Left lung (tissue), 10 donors: ENCODE results near the gene HTD2. TPM values are rescaled to one million over a fixed set of nuclear protein-coding genes. Genes with fewer than 3 reads are reported as not detected.
"Not testable (repeated sequence)": the region's sequence is repeated elsewhere in the genome, so short reads cannot be mapped to it uniquely, and the experiment has no call there.

Experiments used
- ATAC-seq: fragments of 200-7000 bp; cut with Tn5 transposase; one replicate; pipeline ENCODE4 v1.9.1; 2020; ENCODE audit warnings: moderate library complexity
- DNase-seq, 4 donors: peaks; one replicate each; pipeline ENCODE4 v3.0.0-alpha.2; 2013 to 2020
- H3K27ac ChIP-seq, 2 donors: fragments of 200-600 bp; sonication (generic) in 1 of 2; one replicate each; pipeline versions ENCODE4 v1.5.0 to v1.8.0; 2020 to 2021
- H3K27me3 ChIP-seq, 2 donors: fragments of 200-600 bp; sonication (generic) in 1 of 2; one replicate each; pipeline versions ENCODE4 v1.5.0 to v1.8.0; 2020 to 2021
- H3K36me3 ChIP-seq, 2 donors: fragments of 200-600 bp; sonication (generic) in 1 of 2; one replicate each; pipeline versions ENCODE4 v1.5.0 to v1.8.0; 2020 to 2021
- H3K4me1 ChIP-seq, 2 donors: fragments of 200-600 bp; one replicate each; pipeline ENCODE4 v1.8.0; 2021
- H3K4me3 ChIP-seq, 2 donors: fragments of 200-600 bp; sonication (generic) in 1 of 2; one replicate each; pipeline versions ENCODE4 v1.5.0 to v1.8.0; 2020 to 2021; ENCODE audit warnings: mild to moderate bottlenecking in 1 of 2
- H3K9me3 ChIP-seq, 2 donors: fragments of 200-600 bp; sonication (generic) in 1 of 2; one replicate each; pipeline versions ENCODE4 v1.5.0 to v1.8.0; 2020 to 2021
- intact Hi-C, 2 donors: fragments of 100-400 bp; cut with DNase I; formaldehyde crosslinking; loops; one replicate each; pipeline versions ENCODE4 v1.11.2 to v1.14.2; 2022
- polyA plus RNA-seq, 6 donors: library from polyadenylated mRNA; unstranded; fragments of 120-200 nt; gene quantifications; one replicate each; pipeline ENCODE4 v1.2.1, GENCODE V29; 2013; ENCODE audit not compliant: insufficient read length in 6 of 6
- total RNA-seq, 2 donors: library from RNA; stranded (reverse); fragmentation: NEBNext Ultra II Directional; extraction: Animal tissue kit (Norgen Biotek cat#: 25700); gene quantifications; one replicate each; pipeline ENCODE4 v1.2.1, GENCODE V29; 2021
- TF ChIP-seq, protein P1 (sequence below), 2 donors: fragments of 200-600 bp; sonication (generic) in 1 of 2; IDR thresholded peaks; one replicate each; pipeline versions ENCODE4 v1.5.0 to v1.8.0; 2021; ENCODE audit warnings: antibody characterized with exemption in 2 of 2
- donor health status: DM: no; HTN: yes; CAD: no.
- donor health status: DM: no; HTN: no; CAD: no.

Gene HTD2
- total and polyA plus RNA-seq, 8 donors: 7.6 to 14.0 (median 11.9) TPM

DNA sequence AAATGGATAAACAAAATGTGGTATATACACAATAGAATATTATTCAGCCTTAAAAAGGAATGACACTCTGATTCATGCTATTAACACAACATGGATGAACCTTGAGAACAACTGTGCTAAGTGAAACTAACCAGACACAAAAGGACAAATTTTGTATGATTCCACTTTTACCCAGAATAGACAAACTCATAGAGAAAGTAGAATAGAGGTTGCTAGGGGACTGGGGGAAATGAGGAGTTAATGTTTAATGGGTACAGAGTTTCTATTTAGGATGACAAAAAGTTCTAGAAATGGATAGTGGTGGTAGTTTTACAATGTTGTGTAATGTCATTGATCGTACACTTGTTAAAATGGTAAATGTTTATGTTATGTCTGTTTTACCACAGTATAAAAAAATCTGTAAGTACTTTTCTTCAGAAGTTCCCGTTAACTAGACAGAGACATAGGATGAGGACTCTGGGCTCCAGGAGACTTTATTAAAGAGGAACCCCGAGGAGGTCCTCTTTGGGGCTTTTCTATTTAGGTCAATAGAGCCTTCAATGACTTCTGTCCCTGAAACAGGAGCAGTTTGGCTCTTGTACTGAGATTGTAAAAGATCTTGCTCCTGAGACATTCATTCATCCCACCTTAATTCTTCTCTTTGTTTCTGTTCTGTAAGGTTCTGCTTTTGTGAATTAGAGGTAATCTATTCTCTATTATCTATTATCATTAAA, 44.2 kb upstream of the HTD2 start:
- H3K4me3 ChIP-seq: no peak overlapping the region
- H3K9me3 ChIP-seq: no peaks in the 10 kb centered on the region
- no peak overlapping the region for H3K27ac ChIP-seq
- intact Hi-C loops: no loop called here
- no peaks in the 10 kb centered on the region for H3K27me3 ChIP-seq
- DNase-seq (no peak), ATAC-seq (no peak)
- H3K36me3 ChIP-seq: peaks cover 0 to 22% of the 10 kb centered on the region in 2 donors
- no peaks in the 10 kb centered on the region for H3K4me1 ChIP-seq
- TF ChIP-seq, protein P1, sequence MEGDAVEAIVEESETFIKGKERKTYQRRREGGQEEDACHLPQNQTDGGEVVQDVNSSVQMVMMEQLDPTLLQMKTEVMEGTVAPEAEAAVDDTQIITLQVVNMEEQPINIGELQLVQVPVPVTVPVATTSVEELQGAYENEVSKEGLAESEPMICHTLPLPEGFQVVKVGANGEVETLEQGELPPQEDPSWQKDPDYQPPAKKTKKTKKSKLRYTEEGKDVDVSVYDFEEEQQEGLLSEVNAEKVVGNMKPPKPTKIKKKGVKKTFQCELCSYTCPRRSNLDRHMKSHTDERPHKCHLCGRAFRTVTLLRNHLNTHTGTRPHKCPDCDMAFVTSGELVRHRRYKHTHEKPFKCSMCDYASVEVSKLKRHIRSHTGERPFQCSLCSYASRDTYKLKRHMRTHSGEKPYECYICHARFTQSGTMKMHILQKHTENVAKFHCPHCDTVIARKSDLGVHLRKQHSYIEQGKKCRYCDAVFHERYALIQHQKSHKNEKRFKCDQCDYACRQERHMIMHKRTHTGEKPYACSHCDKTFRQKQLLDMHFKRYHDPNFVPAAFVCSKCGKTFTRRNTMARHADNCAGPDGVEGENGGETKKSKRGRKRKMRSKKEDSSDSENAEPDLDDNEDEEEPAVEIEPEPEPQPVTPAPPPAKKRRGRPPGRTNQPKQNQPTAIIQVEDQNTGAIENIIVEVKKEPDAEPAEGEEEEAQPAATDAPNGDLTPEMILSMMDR (IDR thresholded peaks at IDR 0.05): no peak

- Histone ChIP-seq H3K27ac (no peak overlapping the region), H3K27me3 (no peaks in the 10 kb centered on the region), H3K4me1 (peaks cover 0 to under 1% of the 10 kb centered on the region in 2 donors), H3K4me3 (no peak overlapping the region), H3K9me3 (no peaks in the 10 kb centered on the region), H3K36me3 (peaks cover 0 to 18% of the 10 kb centered on the region in 2 donors)
- DNase-seq (peak in 1 of 4 donors; percentile 44), ATAC-seq (no peak)
- intact Hi-C loops: no loop called here
- TF ChIP-seq, protein P1 (IDR thresholded peaks at IDR 0.05): no peak
These were observed 39.7 kb upstream of the HTD2 start for GRCh38 chr3:58266577-58266976.

DNA sequence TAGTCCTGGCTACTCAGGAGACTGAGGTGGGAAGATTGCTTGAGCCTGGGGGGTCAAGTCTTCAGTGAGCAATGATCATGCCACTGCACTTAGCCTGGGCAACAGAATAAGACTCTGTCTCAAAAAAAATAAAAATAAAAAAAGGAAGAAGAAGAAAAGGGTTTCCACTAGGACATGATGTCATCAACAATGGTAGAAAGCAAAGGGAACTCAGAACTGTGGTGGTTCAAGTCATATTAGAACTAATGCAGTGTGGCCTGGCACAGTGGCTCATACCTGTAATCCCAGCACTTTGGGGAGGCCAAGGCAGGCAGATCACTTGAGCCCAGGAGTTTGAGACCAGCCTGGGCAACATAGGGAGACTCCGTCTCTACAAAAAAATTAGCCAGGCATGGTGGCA, 38.8 kb upstream of the HTD2 start:
- H3K36me3 ChIP-seq: peaks cover 0 to 18% of the 10 kb centered on the region in 2 donors
- ATAC-seq, H3K4me3 ChIP-seq, H3K27me3 ChIP-seq, intact Hi-C loops, DNase-seq, H3K9me3 ChIP-seq, H3K27ac ChIP-seq, H3K4me1 ChIP-seq: not testable (repeated sequence)

GRCh38 chr3:58269356-58269755, 37.0 kb upstream of the HTD2 start:
- H3K4me1 ChIP-seq: peaks cover 0 to 17% of the 10 kb centered on the region in 2 donors
- no peak for DNase-seq
- no peaks in the 10 kb centered on the region for H3K27me3 ChIP-seq
- H3K9me3 ChIP-seq: no peaks in the 10 kb centered on the region
- no peak for ATAC-seq
- peaks cover 0 to 18% of the 10 kb centered on the region in 2 donors for H3K36me3 ChIP-seq
- TF ChIP-seq, protein P1 (IDR thresholded peaks at IDR 0.05): no peak
- intact Hi-C loops: no loop called here
- no peak overlapping the region for H3K4me3 ChIP-seq
- no peak overlapping the region for H3K27ac ChIP-seq

GRCh38 chr3:58270485-58270884, 35.8 kb upstream of the HTD2 start:
- intact Hi-C loops: no loop called here
- Histone ChIP-seq H3K27me3 (no peaks in the 10 kb centered on the region), H3K9me3 (no peaks in the 10 kb centered on the region), H3K36me3 (peaks cover 0 to 27% of the 10 kb centered on the region in 2 donors), H3K4me1 (peaks cover 0 to 17% of the 10 kb centered on the region in 2 donors), H3K4me3 (no peak overlapping the region), H3K27ac (no peak overlapping the region)
- DNase-seq (no peak), ATAC-seq (no peak)
- TF ChIP-seq, protein P1 (IDR thresholded peaks at IDR 0.05): no peak
